Heart right ventricle (tissue), 16 donors: Measurements from ENCODE around the gene TTLL11. TPM values are rescaled to one million over a fixed set of nuclear protein-coding genes. Genes with fewer than 3 reads are reported as not detected.

ENCODE experiments used
- ATAC-seq, 8 donors: fragments of 200-7000 bp; cut with Tn5 transposase; one replicate each; pipeline ENCODE4 v1.9.1; 2020; ENCODE audit warnings: mild to moderate bottlenecking in 8 of 8, moderate library complexity in 8 of 8, moderate number of reproducible peaks in 1 of 8
- DNase-seq, 2 donors: peaks; one replicate each; pipeline ENCODE4 v3.0.0-alpha.2; 2020
- H3K27ac ChIP-seq, 10 donors: fragments of 200-600 bp; sonication (generic) in 2 of 10; one replicate each; pipeline versions ENCODE4 v1.5.0 to v1.8.0; 2020 to 2022; ENCODE audit warnings: mild to moderate bottlenecking in 3 of 10
- H3K27me3 ChIP-seq, 7 donors: fragments of 200-600 bp; one replicate each; pipeline ENCODE4 v1.8.0; 2021 to 2022; ENCODE audit warnings: mild to moderate bottlenecking in 2 of 7
- H3K36me3 ChIP-seq, 9 donors: fragments of 200-600 bp; sonication (generic) in 1 of 9; one replicate each; pipeline versions ENCODE4 v1.5.0 to v1.8.0; 2020 to 2022; ENCODE audit warnings: mild to moderate bottlenecking in 2 of 9
- H3K4me1 ChIP-seq, 9 donors: fragments of 200-600 bp; sonication (generic) in 1 of 9; one replicate each; pipeline versions ENCODE4 v1.5.0 to v1.8.0; 2020 to 2022; ENCODE audit warnings: mild to moderate bottlenecking in 4 of 9
- H3K4me3 ChIP-seq, 10 donors: fragments of 200-600 bp; sonication (generic) in 2 of 10; one replicate each; pipeline versions ENCODE4 v1.5.0 to v1.8.0; 2020 to 2022; ENCODE audit warnings: mild to moderate bottlenecking in 7 of 10, moderate library complexity in 2 of 10
- H3K9me3 ChIP-seq, 11 donors: fragments of 200-600 bp in 10 of 11; sonication (generic) in 2 of 11; one replicate each; pipeline versions ENCODE4 v1.5.0 to v1.8.0; 2013 to 2022; ENCODE audit warnings: mild to moderate bottlenecking in 2 of 11, control low read depth in 1 of 11, moderate library complexity in 1 of 11
- CTCF ChIP-seq, 9 donors: fragments of 200-600 bp; sonication (generic) in 2 of 9; IDR thresholded peaks; one replicate each; pipeline versions ENCODE4 v1.5.0 to v1.8.0; 2021 to 2022; ENCODE audit warnings: antibody characterized with exemption in 9 of 9, mild to moderate bottlenecking in 5 of 9, moderate library complexity in 1 of 9
- WGBS, 2 donors: extraction: QIAGEN DNeasy Blood & Tissue Kit; methylation state at CpG; one replicate each; pipeline ENCODE4 v1.1.7; 2013; ENCODE audit warnings: inconsistent platforms in 1 of 2; 5-methylcytosine and 5-hydroxymethylcytosine counted together
- intact Hi-C, 10 donors: fragments of 100-400 bp; cut with DNase I; formaldehyde crosslinking; loops; one replicate each; pipeline versions ENCODE4 v1.11.1 to v1.14.2; 2022
- polyA plus RNA-seq, 2 donors: library from polyadenylated mRNA; stranded (reverse); fragments of 200-250 nt; gene quantifications; one replicate each; pipeline ENCODE4 v1.2.3, GENCODE V29; 2013
- total RNA-seq, 10 donors: library from RNA; stranded (reverse); fragmentation: NEBNext Ultra II Directional in 3 of 10; extraction: Animal tissue kit (Norgen Biotek cat#: 25700) in 3 of 10; gene quantifications; one replicate each; pipeline versions ENCODE4 v1.2.1 to v1.2.4, GENCODE V29; 2021 to 2023
- donor health status: Arrhythmogenic right ventricular cardiomyopathy.
- donor health status: ischemic (EF 13 %, LVEDD 7.1; RV severe dilation, severe dysfunction).
- donor health status: healthy with polysubstance abuse.
- donor health status: DM: no; HTN: yes; CAD: no.
- donor health status: DM: no; HTN: no; CAD: no.
- donor health status: ischemic (EF 25% LVEDD 6.9; RV normal size, moderate dysfunction).
- donor health status: ischemic (EF 25% LVEDD 5.7; RV mildly dilated, moderate dysfunction).
- donor health status: healthy.
- donor health status: DM: yes; HTN: yes; CAD: no.
- donor health status: Ischemic cardiomyopathy.
- donor health status: ischemic (EF 35%, LVEDD 5.7; RV mildly dilated, moderate dysfunction).
- donor health status: nonischemic (EF 11% LVEDD 7.7; RV severe dilation, severe dysfunction).
- donor health status: DM: yes; HTN: yes; CAD: no.
- donor health status: PGD.
- donor health status: ischemic (EF 29% LVEDD 5.4; RV normal size, mild dysfunction).
- donor health status: nonischemic (EF 23%, LVEDD 6.1; RV moderate dilation, normal function).

Gene TTLL11
- total and polyA plus RNA-seq, 12 donors, result 2.6 to 8.7 (median 5.8) TPM

DNA sequence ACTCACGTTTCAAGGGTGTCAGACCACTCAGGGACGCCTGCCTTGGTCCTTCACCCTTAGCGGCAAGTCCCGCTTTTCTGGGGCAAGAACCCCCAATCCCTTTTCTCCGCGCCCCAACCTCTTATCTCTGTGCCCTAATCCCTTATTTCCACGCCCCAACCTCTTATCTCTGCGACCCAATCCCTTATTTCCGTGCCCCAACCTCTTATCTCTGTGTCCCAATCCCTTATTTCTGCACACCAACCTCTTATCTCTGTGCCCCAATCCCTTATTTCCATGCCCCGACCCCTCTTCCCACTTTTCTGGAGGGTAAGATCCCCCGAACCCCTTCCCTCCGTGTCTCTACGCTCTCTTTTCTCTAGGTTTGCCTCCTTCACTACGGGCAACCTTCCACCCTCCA, 302.3 kb downstream of the TTLL11 start:
- intact Hi-C loops, result no loop called here
- Histone ChIP-seq H3K4me3 (no peak overlapping the region), H3K36me3 (peaks cover 0 to 5% (median under 1%) of the 10 kb centered on the region in 9 donors), H3K27me3 (no peaks in the 10 kb centered on the region), H3K9me3 (no peaks in the 10 kb centered on the region), H3K4me1 (no peaks in the 10 kb centered on the region), H3K27ac (no peak overlapping the region)
- WGBS, 2 donors, result 76 to 86% methylated on average over 8 to 9 of the region's 14 CpGs
- no peak for DNase-seq
- ATAC-seq, result no peak
- no peak for TF ChIP-seq CTCF (IDR thresholded peaks at IDR 0.05)

GRCh38 chr9:121788686-121789366, 304.3 kb downstream of the TTLL11 start:
- no peak for DNase-seq
- H3K9me3 ChIP-seq, result no peaks in the 10 kb centered on the region
- peaks cover 0 to 25% (median 2%) of the 10 kb centered on the region in 9 donors for H3K36me3 ChIP-seq
- peaks cover 0 to 5% (median 1%) of the 10 kb centered on the region in 9 donors for H3K4me1 ChIP-seq
- H3K27me3 ChIP-seq, result no peaks in the 10 kb centered on the region
- no peak for TF ChIP-seq CTCF (IDR thresholded peaks at IDR 0.05)
- H3K27ac ChIP-seq, result no peak overlapping the region
- intact Hi-C loops, result no loop called here
- WGBS, 2 donors, result 89 to 93% methylated on average over 15 of the region's 15 CpGs
- ATAC-seq, result no peak
- no peak overlapping the region for H3K4me3 ChIP-seq

DNA sequence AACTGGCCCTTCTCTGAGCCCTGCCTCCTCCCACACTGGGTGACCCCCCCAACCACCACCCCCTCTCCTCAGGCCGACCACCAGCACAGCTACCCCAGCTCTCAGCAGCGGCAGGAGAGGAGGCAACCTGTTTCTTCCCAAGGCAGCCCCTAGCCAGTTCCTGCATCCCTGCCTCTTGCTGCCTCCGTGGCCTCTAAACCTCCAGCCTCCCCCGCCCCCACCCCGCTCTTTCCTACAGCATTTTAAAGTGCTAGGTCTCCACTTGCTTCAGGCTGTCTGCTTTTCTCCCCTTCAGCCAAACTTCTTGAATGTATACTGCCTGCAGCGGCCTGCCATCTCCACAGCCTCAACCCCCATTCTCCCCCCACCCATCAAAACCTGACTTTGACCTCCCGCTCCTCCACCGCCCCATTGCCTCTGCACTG, 306.1 kb downstream of the TTLL11 start:
- Histone ChIP-seq H3K36me3 (peaks cover 0 to 43% (median 16%) of the 10 kb centered on the region in 9 donors), H3K9me3 (no peaks in the 10 kb centered on the region), H3K27me3 (no peaks in the 10 kb centered on the region), H3K27ac (no peak overlapping the region), H3K4me3 (no peak overlapping the region), H3K4me1 (peaks cover 0 to 21% (median 7%) of the 10 kb centered on the region in 9 donors)
- WGBS, 2 donors, result 86 to 88% methylated on average over 8 of the region's 8 CpGs
- DNase-seq, result no peak
- ATAC-seq, result no peak
- TF ChIP-seq CTCF (IDR thresholded peaks at IDR 0.05), result no peak
- intact Hi-C loops, result no loop called here

- Histone ChIP-seq H3K4me1 (peaks cover 0 to 25% (median 7%) of the 10 kb centered on the region in 9 donors), H3K36me3 (peaks cover 4 to 48% (median 21%) of the 10 kb centered on the region in 9 donors), H3K27me3 (no peaks in the 10 kb centered on the region), H3K4me3 (no peak overlapping the region), H3K9me3 (no peaks in the 10 kb centered on the region), H3K27ac (no peak overlapping the region)
- DNase-seq (no peak), ATAC-seq (no peak)
- TF ChIP-seq CTCF (IDR thresholded peaks at IDR 0.05), result no peak
- WGBS, 2 donors, result 84 to 86% methylated on average over 5 of the region's 5 CpGs
- intact Hi-C loops, result no loop called here
Measured at GRCh38 chr9:121786543-121786948, 306.6 kb downstream of the TTLL11 start.
